Upper lobe of left lung (tissue), 4 donors: Measurements from ENCODE around the gene GIMAP8.

ENCODE experiments used
- EP300 ChIP-seq, 4 donors: sonication (generic); formaldehyde crosslinking; IDR thresholded peaks; one replicate each; pipeline ENCODE4 v1.5.1; 2017; ENCODE audit warnings: antibody characterized with exemption in 4 of 4, control low read depth in 2 of 4
- POLR2A ChIP-seq, 4 donors: fragments of 450-650 bp; IDR thresholded peaks; one replicate each; pipeline ENCODE4 v1.5.1; 2016 to 2017; ENCODE audit warnings: antibody characterized with exemption in 4 of 4, mild to moderate bottlenecking in 2 of 4
- TF ChIP-seq, protein P1 (sequence below), 6 experiments: fragments of 450-650 bp in 4 of 6; fragments of 200-600 bp in 2 of 6; sonication (generic) in 2 of 6; IDR thresholded peaks; one replicate each; pipeline ENCODE4 v1.5.1; 2016 to 2019; ENCODE audit warnings: antibody characterized with exemption in 6 of 6

DNA sequence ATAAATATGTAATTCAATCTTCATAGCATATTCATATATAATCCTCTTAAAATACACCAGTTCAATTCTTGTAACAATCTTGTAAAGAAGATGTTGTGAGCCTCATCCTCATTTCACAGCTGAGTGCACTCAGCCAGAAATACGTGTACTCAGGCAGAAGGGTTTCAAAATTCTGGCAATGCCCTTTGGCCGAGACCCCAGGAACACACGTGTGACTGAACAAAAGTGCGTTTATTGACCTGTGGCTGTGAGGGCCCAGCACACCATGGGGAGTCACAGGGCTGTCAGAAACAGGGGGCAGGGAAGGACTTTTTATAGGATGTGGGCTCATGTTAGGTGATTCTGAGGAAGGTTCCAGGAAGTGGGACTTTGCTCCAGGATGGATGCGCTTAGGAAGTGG, 21.5 kb downstream of the GIMAP8 start:
- no peak for TF ChIP-seq EP300 (IDR thresholded peaks at IDR 0.05)
- TF ChIP-seq POLR2A (IDR thresholded peaks at IDR 0.05): no peak
- TF ChIP-seq, protein P1, sequence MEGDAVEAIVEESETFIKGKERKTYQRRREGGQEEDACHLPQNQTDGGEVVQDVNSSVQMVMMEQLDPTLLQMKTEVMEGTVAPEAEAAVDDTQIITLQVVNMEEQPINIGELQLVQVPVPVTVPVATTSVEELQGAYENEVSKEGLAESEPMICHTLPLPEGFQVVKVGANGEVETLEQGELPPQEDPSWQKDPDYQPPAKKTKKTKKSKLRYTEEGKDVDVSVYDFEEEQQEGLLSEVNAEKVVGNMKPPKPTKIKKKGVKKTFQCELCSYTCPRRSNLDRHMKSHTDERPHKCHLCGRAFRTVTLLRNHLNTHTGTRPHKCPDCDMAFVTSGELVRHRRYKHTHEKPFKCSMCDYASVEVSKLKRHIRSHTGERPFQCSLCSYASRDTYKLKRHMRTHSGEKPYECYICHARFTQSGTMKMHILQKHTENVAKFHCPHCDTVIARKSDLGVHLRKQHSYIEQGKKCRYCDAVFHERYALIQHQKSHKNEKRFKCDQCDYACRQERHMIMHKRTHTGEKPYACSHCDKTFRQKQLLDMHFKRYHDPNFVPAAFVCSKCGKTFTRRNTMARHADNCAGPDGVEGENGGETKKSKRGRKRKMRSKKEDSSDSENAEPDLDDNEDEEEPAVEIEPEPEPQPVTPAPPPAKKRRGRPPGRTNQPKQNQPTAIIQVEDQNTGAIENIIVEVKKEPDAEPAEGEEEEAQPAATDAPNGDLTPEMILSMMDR (IDR thresholded peaks at IDR 0.05): no peak
